ENCODE data around the gene SCAMP4. TPM values are rescaled to one million over a fixed set of nuclear protein-coding genes. Genes with fewer than 3 reads are reported as not detected.

The SCAMP4 gene
- polyA plus RNA-seq, 1 donor from 2014 or later: 12.7 TPM

DNA sequence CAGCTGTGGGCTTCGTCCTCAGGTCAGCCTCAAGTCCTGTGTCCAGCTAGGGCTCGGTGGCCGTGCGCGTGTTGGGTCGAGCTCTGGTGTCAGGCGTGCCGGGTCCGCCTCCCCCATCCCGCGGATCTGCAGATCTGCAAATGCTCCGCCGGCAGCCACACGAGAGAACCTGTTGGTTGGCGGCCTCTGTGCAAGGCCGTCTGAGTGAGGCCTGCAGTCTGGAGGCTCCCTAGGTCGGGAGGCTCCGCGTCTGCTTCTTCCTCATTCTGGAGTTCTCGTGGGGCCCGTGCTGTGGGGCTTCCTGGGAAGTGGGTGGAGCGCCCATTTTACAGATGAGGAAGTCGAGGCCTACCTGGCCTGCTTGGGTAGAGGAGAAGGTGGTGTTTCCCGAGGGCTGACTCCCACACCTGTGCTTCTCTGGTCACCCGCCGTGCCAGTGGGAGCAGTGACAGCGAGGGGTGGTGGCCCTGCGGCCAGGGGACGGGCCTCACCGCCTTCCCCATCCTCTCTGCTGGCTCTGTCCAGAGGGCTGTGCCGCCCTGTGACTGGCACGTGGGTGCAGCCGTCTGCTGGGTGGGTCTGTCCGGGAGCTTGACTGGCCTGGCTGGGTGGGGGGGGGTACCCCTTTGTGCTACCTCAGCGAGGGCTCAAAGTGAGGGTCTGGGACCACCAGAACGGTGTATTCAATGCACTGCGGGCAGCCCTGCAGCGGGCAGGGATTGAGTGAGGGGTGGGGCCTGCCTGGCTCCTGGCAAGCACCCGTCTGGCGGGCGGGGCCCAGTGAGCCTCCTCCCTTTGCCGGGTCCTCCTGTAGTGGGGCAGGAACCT is 39.1 kb downstream of the SCAMP4 start:
- Histone ChIP-seq H2AFZ (ENCODE audit: low read depth, low read length) (no peak overlapping the region), H3K27me3 (ENCODE audit: insufficient read depth, low read depth, low read length) (no peaks in the 10 kb centered on the region), H3K79me2 (replicated peaks; ENCODE audit: insufficient read depth, low read length) (peaks cover 53% of the 10 kb centered on the region), H3K36me3 (ENCODE audit: insufficient read depth, low read length) (no peaks in the 10 kb centered on the region), H3K9me2 (ENCODE audit: insufficient read depth, low read length) (no peaks in the 10 kb centered on the region), H3K27ac (ENCODE audit: low read length) (no peak overlapping the region), H3K4me3 (ENCODE audit: low read length) (peak overlapping the region; percentile 90), H3K9ac (ENCODE audit: low read length) (no peak overlapping the region), H4K20me1 (ENCODE audit: insufficient read depth) (no peaks in the 10 kb centered on the region), H3F3A (ENCODE audit: insufficient read depth, low read length, poor library complexity, severe bottlenecking) (peaks cover 5% of the 10 kb centered on the region), H3K4me2 (ENCODE audit: low read length) (no peak overlapping the region), H3K9me3 (ENCODE audit: low read length) (no peaks in the 10 kb centered on the region)
- TF ChIP-seq TAF1 (IDR thresholded peaks at IDR 0.05; ENCODE audit: low read depth) (no peak), SMC3 (conservative IDR thresholded peaks at IDR 0.05; ENCODE audit: poor library complexity) (no peak), MXI1 (conservative IDR thresholded peaks at IDR 0.05; ENCODE audit: poor library complexity, severe bottlenecking) (no peak), EP300 (conservative IDR thresholded peaks at IDR 0.05; ENCODE audit: poor library complexity, severe bottlenecking) (no peak), POLR2AphosphoS5 (IDR thresholded peaks at IDR 0.05) (no peak), RAD21 (conservative IDR thresholded peaks at IDR 0.05) (no peak), EZH2 (IDR thresholded peaks at IDR 0.05; ENCODE audit: borderline replicate concordance, insufficient read depth, low read length, poor library complexity, severe bottlenecking) (no peak)
- TF ChIP-seq, protein P1, sequence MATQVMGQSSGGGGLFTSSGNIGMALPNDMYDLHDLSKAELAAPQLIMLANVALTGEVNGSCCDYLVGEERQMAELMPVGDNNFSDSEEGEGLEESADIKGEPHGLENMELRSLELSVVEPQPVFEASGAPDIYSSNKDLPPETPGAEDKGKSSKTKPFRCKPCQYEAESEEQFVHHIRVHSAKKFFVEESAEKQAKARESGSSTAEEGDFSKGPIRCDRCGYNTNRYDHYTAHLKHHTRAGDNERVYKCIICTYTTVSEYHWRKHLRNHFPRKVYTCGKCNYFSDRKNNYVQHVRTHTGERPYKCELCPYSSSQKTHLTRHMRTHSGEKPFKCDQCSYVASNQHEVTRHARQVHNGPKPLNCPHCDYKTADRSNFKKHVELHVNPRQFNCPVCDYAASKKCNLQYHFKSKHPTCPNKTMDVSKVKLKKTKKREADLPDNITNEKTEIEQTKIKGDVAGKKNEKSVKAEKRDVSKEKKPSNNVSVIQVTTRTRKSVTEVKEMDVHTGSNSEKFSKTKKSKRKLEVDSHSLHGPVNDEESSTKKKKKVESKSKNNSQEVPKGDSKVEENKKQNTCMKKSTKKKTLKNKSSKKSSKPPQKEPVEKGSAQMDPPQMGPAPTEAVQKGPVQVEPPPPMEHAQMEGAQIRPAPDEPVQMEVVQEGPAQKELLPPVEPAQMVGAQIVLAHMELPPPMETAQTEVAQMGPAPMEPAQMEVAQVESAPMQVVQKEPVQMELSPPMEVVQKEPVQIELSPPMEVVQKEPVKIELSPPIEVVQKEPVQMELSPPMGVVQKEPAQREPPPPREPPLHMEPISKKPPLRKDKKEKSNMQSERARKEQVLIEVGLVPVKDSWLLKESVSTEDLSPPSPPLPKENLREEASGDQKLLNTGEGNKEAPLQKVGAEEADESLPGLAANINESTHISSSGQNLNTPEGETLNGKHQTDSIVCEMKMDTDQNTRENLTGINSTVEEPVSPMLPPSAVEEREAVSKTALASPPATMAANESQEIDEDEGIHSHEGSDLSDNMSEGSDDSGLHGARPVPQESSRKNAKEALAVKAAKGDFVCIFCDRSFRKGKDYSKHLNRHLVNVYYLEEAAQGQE (IDR thresholded peaks at IDR 0.05; ENCODE audit: borderline replicate concordance): no peak
- TF ChIP-seq, protein P2, sequence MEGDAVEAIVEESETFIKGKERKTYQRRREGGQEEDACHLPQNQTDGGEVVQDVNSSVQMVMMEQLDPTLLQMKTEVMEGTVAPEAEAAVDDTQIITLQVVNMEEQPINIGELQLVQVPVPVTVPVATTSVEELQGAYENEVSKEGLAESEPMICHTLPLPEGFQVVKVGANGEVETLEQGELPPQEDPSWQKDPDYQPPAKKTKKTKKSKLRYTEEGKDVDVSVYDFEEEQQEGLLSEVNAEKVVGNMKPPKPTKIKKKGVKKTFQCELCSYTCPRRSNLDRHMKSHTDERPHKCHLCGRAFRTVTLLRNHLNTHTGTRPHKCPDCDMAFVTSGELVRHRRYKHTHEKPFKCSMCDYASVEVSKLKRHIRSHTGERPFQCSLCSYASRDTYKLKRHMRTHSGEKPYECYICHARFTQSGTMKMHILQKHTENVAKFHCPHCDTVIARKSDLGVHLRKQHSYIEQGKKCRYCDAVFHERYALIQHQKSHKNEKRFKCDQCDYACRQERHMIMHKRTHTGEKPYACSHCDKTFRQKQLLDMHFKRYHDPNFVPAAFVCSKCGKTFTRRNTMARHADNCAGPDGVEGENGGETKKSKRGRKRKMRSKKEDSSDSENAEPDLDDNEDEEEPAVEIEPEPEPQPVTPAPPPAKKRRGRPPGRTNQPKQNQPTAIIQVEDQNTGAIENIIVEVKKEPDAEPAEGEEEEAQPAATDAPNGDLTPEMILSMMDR (IDR thresholded peaks at IDR 0.05; ENCODE audit: poor library complexity, severe bottlenecking): no peak

DNA sequence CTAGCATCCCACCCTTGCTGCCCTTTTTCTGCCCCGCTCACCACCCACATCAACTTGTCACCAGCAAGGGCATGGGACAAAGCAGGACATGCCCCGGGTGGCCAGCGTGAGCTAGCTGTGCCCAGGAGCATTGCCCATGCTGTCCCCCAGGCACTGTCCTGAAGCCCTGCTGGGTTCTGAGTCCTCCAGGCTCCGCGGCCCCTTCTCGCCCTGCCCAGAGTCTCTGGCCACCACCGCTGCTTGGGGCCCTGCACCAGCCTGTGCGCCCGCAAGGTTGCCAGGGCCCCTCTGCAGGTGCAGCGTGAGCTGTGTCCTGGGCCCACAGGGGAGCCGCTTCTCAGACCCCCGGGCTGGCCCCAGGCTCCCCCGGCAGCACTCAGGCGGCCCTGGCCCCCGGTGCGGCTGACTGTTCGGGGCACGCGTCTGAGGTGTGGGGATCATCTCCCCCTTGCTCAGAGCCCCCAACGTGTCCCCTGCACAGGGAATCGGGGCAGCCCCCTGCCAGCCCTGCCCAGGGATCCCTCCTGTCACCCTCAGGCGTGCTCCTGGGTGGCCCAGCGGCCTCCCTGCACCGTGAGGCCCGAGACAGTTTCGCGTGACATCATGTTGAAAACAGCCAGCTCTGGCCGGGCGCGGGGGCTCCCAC is 39.8 kb downstream of the SCAMP4 start:
- H3K9me3 ChIP-seq (ENCODE audit: low read length): no peaks in the 10 kb centered on the region
- H3K4me2 ChIP-seq (ENCODE audit: low read length): no peak overlapping the region
- no peak for TF ChIP-seq MXI1 (conservative IDR thresholded peaks at IDR 0.05; ENCODE audit: poor library complexity, severe bottlenecking)
- TF ChIP-seq RAD21 (conservative IDR thresholded peaks at IDR 0.05): no peak
- TF ChIP-seq SMC3 (conservative IDR thresholded peaks at IDR 0.05; ENCODE audit: poor library complexity): no peak
- TF ChIP-seq EZH2 (IDR thresholded peaks at IDR 0.05; ENCODE audit: borderline replicate concordance, insufficient read depth, low read length, poor library complexity, severe bottlenecking): no peak
- TF ChIP-seq POLR2AphosphoS5 (IDR thresholded peaks at IDR 0.05): no peak
- TF ChIP-seq EP300 (conservative IDR thresholded peaks at IDR 0.05; ENCODE audit: poor library complexity, severe bottlenecking): no peak
- TF ChIP-seq, protein P1 (IDR thresholded peaks at IDR 0.05; ENCODE audit: borderline replicate concordance): no peak
- TF ChIP-seq TAF1 (IDR thresholded peaks at IDR 0.05; ENCODE audit: low read depth): no peak
- TF ChIP-seq, protein P2 (IDR thresholded peaks at IDR 0.05; ENCODE audit: poor library complexity, severe bottlenecking): no peak
- no peaks in the 10 kb centered on the region for H3K27me3 ChIP-seq (ENCODE audit: insufficient read depth, low read depth, low read length)
- no peak overlapping the region for H3K27ac ChIP-seq (ENCODE audit: low read length)
- H3K36me3 ChIP-seq (ENCODE audit: insufficient read depth, low read length): no peaks in the 10 kb centered on the region
- no peaks in the 10 kb centered on the region for H4K20me1 ChIP-seq (ENCODE audit: insufficient read depth)
- H3F3A ChIP-seq (ENCODE audit: insufficient read depth, low read length, poor library complexity, severe bottlenecking): peaks cover 2% of the 10 kb centered on the region
- no peak overlapping the region for H3K4me3 ChIP-seq (ENCODE audit: low read length)
- no peak overlapping the region for H3K9ac ChIP-seq (ENCODE audit: low read length)
- no peak overlapping the region for H2AFZ ChIP-seq (ENCODE audit: low read depth, low read length)
- peaks cover 58% of the 10 kb centered on the region for H3K79me2 ChIP-seq (replicated peaks; ENCODE audit: insufficient read depth, low read length)
- H3K9me2 ChIP-seq (ENCODE audit: insufficient read depth, low read length): no peaks in the 10 kb centered on the region
